GM12878 (cell line): ENCODE measurements around the gene SNX10. TPM values are rescaled to one million over a fixed set of nuclear protein-coding genes. Genes with fewer than 3 reads are reported as not detected.
A peak's percentile ranks its signal among the peaks of the same experiment; 100 is the strongest.

Experiments used
- CHD1 ChIP-seq: IDR thresholded peaks from 2 replicates; pipeline ENCODE4 v1.6.1; 2012; ENCODE audit warnings: low read depth, low read length, improper control_type of control experiment
- CHD4 ChIP-seq: fragments of 200-600 bp; sonication (generic); IDR thresholded peaks from 2 replicates; pipeline ENCODE4 v1.6.1; 2016; ENCODE audit warnings: mild to moderate bottlenecking
- CREM ChIP-seq: IDR thresholded peaks from 2 replicates; pipeline ENCODE4 v1.6.1; 2014; ENCODE audit warnings: antibody characterized with exemption, low read depth
- FOXK2 ChIP-seq: fragments of 450-650 bp; IDR thresholded peaks from 2 replicates; pipeline ENCODE4 v1.6.1; 2017; ENCODE audit warnings: mild to moderate bottlenecking, moderate library complexity
- HDAC2 ChIP-seq: fragments of 200-600 bp; sonication (generic); IDR thresholded peaks from 2 replicates; pipeline ENCODE4 v1.6.1; 2017
- MTA3 ChIP-seq: IDR thresholded peaks from 2 replicates; pipeline ENCODE4 v1.6.1; 2012; ENCODE audit warnings: low read length, inconsistent platforms, borderline replicate concordance
- POU2F2 ChIP-seq: IDR thresholded peaks from 3 replicates; pipeline ENCODE4 v1.6.1; 2011; ENCODE audit warnings: low read depth, mild to moderate bottlenecking, low read length, borderline replicate concordance
- SPI1 ChIP-seq: IDR thresholded peaks from 2 replicates; pipeline ENCODE4 v1.6.1; 2011; ENCODE audit warnings: low read depth, mild to moderate bottlenecking, low read length, moderate library complexity, borderline replicate concordance; ENCODE audit not compliant: insufficient read depth
- SREBF1 ChIP-seq: IDR thresholded peaks from 2 replicates; pipeline ENCODE4 v1.6.1; 2012; ENCODE audit warnings: mild to moderate bottlenecking, low read length
- TCF12 ChIP-seq: IDR thresholded peaks from 2 replicates; pipeline ENCODE4 v1.6.1; 2011; ENCODE audit warnings: low read depth, mild to moderate bottlenecking, low read length
- ZBED1 ChIP-seq: IDR thresholded peaks from 2 replicates; pipeline ENCODE4 v1.6.1; 2016; ENCODE audit warnings: borderline replicate concordance
- ZNF24 ChIP-seq: fragments of 450-650 bp; IDR thresholded peaks from 2 replicates; pipeline ENCODE4 v1.6.1; 2017; ENCODE audit warnings: antibody characterized with exemption, mild to moderate bottlenecking
- ZZZ3 ChIP-seq: IDR thresholded peaks from 2 replicates; pipeline ENCODE4 v1.6.1; 2011; ENCODE audit warnings: low read depth; ENCODE audit not compliant: control insufficient read depth, insufficient read length
- polyA plus RNA-seq, 11 experiments: library from polyadenylated mRNA; depleted of rRNA in 4 of 11; unstranded in 6 of 11; stranded (reverse) in 5 of 11; fragments of >200 nt; fragmentation: Nextera tagmentation in 4 of 11; fragmentation: Illumina TruSeq in 1 of 11; extraction: Ambion mirVana in 4 of 11; extraction: Trizol in 1 of 11; gene quantifications; 1 replicate in 1 of 11; 2 replicates in 10 of 11; pipeline versions ENCODE4 v1.2.1 to v1.2.3, GENCODE V29; 2011 to 2016; ENCODE audit warnings: inconsistent platforms in 2 of 11, missing spikeins in 2 of 11, low read depth in 1 of 11
- total RNA-seq, 4 experiments: library from RNA; depleted of rRNA in 3 of 4; stranded (reverse); fragments of >200 nt in 3 of 4; fragmentation: Illumina TruSeq in 1 of 4; extraction: Trizol in 1 of 4; gene quantifications; 2 replicates each; pipeline versions ENCODE4 v1.2.1 to v1.2.3, GENCODE V29; 2013 to 2021
- TF ChIP-seq, protein P1 (sequence below): fragments of 450-650 bp; IDR thresholded peaks from 2 replicates; pipeline ENCODE4 v1.6.1; 2018; ENCODE audit warnings: mild to moderate bottlenecking, low read depth, moderate library complexity; ENCODE audit not compliant: partially characterized antibody
- TF ChIP-seq, protein P2 (sequence below): fragments of 450-650 bp; IDR thresholded peaks from 2 replicates; pipeline ENCODE4 v1.6.1; 2017; ENCODE audit warnings: low read depth, mild to moderate bottlenecking, moderate library complexity
- TF ChIP-seq, protein P3 (sequence below): fragments of 450-650 bp; formaldehyde crosslinking; IDR thresholded peaks from 2 replicates; pipeline ENCODE4 v1.4.0; 2022; ENCODE audit warnings: mild to moderate bottlenecking, moderate library complexity
- TF ChIP-seq, protein P4 (sequence below): fragments of 450-650 bp; formaldehyde crosslinking; IDR thresholded peaks from 2 replicates; pipeline ENCODE4 v1.4.0; 2020; ENCODE audit warnings: mild to moderate bottlenecking, moderate library complexity

SNX10 gene
- total and polyA plus RNA-seq, 10 of the 15 experiments (the other 5 are each of a cell fraction or from before 2014, with no cell fraction given) = 22.0 to 56.2 (median 30.1) TPM

DNA sequence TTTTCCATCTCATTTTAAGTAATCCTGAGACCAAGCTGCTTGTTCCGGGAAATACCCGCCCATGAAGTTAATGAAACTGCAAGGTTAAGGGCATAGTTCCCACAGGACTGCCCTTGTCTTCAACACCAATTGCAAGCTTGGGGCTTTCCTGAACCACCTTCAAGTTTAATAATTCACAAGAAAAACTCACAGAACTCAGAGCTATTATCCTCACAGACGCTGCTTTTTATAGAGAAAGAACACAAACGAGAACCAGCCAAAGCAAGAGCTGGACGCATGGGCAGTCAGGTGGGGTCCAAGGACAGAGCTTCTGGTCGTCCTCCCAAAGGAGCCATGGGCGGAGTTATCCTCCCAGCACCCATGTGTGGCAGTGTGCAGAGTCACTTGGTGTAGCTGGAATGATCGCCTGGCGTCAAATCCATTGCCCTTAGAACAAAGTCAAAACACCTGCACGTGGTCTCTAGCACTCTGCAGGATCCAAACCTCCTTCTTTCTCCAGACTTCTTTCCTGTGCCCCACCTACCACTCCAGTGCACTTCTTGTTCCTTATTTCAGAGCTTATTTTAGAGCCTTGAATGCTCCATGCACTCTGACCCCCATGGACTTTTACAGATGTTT, 56.7 kb downstream of the SNX10 start (continued):
- TF ChIP-seq, protein P1, sequence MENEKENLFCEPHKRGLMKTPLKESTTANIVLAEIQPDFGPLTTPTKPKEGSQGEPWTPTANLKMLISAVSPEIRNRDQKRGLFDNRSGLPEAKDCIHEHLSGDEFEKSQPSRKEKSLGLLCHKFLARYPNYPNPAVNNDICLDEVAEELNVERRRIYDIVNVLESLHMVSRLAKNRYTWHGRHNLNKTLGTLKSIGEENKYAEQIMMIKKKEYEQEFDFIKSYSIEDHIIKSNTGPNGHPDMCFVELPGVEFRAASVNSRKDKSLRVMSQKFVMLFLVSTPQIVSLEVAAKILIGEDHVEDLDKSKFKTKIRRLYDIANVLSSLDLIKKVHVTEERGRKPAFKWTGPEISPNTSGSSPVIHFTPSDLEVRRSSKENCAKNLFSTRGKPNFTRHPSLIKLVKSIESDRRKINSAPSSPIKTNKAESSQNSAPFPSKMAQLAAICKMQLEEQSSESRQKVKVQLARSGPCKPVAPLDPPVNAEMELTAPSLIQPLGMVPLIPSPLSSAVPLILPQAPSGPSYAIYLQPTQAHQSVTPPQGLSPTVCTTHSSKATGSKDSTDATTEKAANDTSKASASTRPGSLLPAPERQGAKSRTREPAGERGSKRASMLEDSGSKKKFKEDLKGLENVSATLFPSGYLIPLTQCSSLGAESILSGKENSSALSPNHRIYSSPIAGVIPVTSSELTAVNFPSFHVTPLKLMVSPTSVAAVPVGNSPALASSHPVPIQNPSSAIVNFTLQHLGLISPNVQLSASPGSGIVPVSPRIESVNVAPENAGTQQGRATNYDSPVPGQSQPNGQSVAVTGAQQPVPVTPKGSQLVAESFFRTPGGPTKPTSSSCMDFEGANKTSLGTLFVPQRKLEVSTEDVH = no peak
- TF ChIP-seq ZNF24 = no peak
- TF ChIP-seq, protein P2, sequence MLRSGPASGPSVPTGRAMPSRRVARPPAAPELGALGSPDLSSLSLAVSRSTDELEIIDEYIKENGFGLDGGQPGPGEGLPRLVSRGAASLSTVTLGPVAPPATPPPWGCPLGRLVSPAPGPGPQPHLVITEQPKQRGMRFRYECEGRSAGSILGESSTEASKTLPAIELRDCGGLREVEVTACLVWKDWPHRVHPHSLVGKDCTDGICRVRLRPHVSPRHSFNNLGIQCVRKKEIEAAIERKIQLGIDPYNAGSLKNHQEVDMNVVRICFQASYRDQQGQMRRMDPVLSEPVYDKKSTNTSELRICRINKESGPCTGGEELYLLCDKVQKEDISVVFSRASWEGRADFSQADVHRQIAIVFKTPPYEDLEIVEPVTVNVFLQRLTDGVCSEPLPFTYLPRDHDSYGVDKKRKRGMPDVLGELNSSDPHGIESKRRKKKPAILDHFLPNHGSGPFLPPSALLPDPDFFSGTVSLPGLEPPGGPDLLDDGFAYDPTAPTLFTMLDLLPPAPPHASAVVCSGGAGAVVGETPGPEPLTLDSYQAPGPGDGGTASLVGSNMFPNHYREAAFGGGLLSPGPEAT = peak; percentile 95
- no peak for TF ChIP-seq SREBF1
- no peak for TF ChIP-seq CHD4
- no peak for TF ChIP-seq HDAC2
- no peak for TF ChIP-seq ZBED1
- TF ChIP-seq POU2F2 = no peak
- no peak for TF ChIP-seq MTA3
- TF ChIP-seq ZZZ3 = no peak
- TF ChIP-seq TCF12 = 0 out of 2 replicates have a peak, but pooled peaks have one; percentile 15
- TF ChIP-seq FOXK2 = no peak
- TF ChIP-seq, protein P3, sequence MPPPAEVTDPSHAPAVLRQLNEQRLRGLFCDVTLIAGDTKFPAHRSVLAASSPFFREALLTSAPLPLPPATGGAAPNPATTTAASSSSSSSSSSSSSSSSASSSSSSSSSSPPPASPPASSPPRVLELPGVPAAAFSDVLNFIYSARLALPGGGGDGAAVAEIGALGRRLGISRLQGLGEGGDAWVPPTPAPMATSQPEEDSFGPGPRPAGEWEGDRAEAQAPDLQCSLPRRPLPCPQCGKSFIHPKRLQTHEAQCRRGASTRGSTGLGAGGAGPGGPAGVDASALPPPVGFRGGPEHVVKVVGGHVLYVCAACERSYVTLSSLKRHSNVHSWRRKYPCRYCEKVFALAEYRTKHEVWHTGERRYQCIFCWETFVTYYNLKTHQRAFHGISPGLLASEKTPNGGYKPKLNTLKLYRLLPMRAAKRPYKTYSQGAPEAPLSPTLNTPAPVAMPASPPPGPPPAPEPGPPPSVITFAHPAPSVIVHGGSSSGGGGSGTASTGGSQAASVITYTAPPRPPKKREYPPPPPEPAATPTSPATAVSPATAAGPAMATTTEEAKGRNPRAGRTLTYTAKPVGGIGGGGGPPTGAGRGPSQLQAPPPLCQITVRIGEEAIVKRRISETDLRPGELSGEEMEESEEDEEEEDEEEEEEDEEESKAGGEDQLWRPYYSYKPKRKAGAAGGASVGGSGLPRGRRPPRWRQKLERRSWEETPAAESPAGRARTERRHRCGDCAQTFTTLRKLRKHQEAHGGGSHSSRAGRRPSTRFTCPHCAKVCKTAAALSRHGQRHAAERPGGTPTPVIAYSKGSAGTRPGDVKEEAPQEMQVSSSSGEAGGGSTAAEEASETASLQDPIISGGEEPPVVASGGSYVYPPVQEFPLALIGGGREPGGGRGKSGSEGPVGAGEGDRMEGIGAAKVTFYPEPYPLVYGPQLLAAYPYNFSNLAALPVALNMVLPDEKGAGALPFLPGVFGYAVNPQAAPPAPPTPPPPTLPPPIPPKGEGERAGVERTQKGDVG (CRISPR knock-in tag) = no peak
- TF ChIP-seq, protein P4, sequence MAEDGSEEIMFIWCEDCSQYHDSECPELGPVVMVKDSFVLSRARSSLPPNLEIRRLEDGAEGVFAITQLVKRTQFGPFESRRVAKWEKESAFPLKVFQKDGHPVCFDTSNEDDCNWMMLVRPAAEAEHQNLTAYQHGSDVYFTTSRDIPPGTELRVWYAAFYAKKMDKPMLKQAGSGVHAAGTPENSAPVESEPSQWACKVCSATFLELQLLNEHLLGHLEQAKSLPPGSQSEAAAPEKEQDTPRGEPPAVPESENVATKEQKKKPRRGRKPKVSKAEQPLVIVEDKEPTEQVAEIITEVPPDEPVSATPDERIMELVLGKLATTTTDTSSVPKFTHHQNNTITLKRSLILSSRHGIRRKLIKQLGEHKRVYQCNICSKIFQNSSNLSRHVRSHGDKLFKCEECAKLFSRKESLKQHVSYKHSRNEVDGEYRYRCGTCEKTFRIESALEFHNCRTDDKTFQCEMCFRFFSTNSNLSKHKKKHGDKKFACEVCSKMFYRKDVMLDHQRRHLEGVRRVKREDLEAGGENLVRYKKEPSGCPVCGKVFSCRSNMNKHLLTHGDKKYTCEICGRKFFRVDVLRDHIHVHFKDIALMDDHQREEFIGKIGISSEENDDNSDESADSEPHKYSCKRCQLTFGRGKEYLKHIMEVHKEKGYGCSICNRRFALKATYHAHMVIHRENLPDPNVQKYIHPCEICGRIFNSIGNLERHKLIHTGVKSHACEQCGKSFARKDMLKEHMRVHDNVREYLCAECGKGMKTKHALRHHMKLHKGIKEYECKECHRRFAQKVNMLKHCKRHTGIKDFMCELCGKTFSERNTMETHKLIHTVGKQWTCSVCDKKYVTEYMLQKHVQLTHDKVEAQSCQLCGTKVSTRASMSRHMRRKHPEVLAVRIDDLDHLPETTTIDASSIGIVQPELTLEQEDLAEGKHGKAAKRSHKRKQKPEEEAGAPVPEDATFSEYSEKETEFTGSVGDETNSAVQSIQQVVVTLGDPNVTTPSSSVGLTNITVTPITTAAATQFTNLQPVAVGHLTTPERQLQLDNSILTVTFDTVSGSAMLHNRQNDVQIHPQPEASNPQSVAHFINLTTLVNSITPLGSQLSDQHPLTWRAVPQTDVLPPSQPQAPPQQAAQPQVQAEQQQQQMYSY = no peak
- TF ChIP-seq CREM = no peak
- no peak for TF ChIP-seq SPI1
- no peak for TF ChIP-seq CHD1
